ENCODE data around the gene RNLS.
A peak's percentile ranks its signal among the peaks of the same experiment; 100 is the strongest.

The RNLS gene

GRCh38 chr10:88428976-88429375 lies 154.1 kb downstream of the RNLS start:
- Mint-ChIP-seq H3K27me3 (ENCODE audit: low read depth) (no peaks in the 10 kb centered on the region), H3K36me3 (ENCODE audit: low read depth) (no peaks in the 10 kb centered on the region), H3K27ac (no peak overlapping the region), H3K9me3 (peaks cover 12% of the 10 kb centered on the region), H3K4me1 (peaks cover 11% of the 10 kb centered on the region), H3K4me3 (no peak overlapping the region)
- no peak for TF ChIP-seq CTCF (IDR thresholded peaks at IDR 0.05; ENCODE audit: unreplicated experiment in 3 of 3)

GRCh38 chr10:88428442-88428841 lies 154.7 kb downstream of the RNLS start:
- TF ChIP-seq CTCF (IDR thresholded peaks at IDR 0.05; ENCODE audit: unreplicated experiment in 3 of 3), result no peak
- H3K9me3 Mint-ChIP-seq, result peaks cover 12% of the 10 kb centered on the region
- H3K27me3 Mint-ChIP-seq (ENCODE audit: low read depth), result no peaks in the 10 kb centered on the region
- H3K4me3 Mint-ChIP-seq, result no peak overlapping the region
- H3K4me1 Mint-ChIP-seq, result peaks cover 11% of the 10 kb centered on the region
- no peaks in the 10 kb centered on the region for H3K36me3 Mint-ChIP-seq (ENCODE audit: low read depth)
- peak overlapping the region in 1 of 3 experiments; percentile 70 for H3K27ac Mint-ChIP-seq

GRCh38 chr10:88427024-88427423 lies 156.1 kb downstream of the RNLS start:
- no peak overlapping the region for H3K4me3 Mint-ChIP-seq
- H3K4me1 Mint-ChIP-seq, result peaks cover 11% of the 10 kb centered on the region
- no peak overlapping the region for H3K27ac Mint-ChIP-seq
- H3K36me3 Mint-ChIP-seq (ENCODE audit: low read depth), result no peaks in the 10 kb centered on the region
- TF ChIP-seq CTCF (IDR thresholded peaks at IDR 0.05; ENCODE audit: unreplicated experiment in 3 of 3), result no peak
- peaks cover 7% of the 10 kb centered on the region for H3K9me3 Mint-ChIP-seq
- no peaks in the 10 kb centered on the region for H3K27me3 Mint-ChIP-seq (ENCODE audit: low read depth)

DNA sequence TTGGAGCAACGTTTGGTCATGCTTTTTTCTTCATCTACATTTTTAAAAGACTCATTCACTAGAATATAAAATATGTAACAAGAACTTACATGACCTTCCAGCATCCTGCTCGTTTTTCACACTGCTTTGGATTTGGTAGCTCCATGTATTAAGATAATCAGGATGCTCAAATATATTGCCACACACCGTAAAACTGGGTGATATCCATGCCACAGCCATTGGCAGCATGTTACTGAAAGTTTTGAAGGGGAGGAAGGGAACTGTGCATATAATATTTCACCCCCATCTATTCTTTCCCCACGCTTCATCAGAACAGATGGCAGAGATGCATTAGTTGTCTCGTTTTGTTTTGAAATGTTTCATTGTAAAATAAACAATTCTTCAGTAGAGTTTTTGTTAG lies 158.2 kb downstream of the RNLS start:
- Mint-ChIP-seq H3K27ac (no peak overlapping the region), H3K9me3 (no peaks in the 10 kb centered on the region), H3K4me1 (peaks cover 11% of the 10 kb centered on the region), H3K4me3 (no peak overlapping the region), H3K36me3 (ENCODE audit: low read depth) (no peaks in the 10 kb centered on the region), H3K27me3 (ENCODE audit: low read depth) (no peaks in the 10 kb centered on the region)
- no peak for TF ChIP-seq CTCF (IDR thresholded peaks at IDR 0.05; ENCODE audit: unreplicated experiment in 3 of 3)

- no peak for TF ChIP-seq CTCF (IDR thresholded peaks at IDR 0.05; ENCODE audit: unreplicated experiment in 3 of 3)
- H3K27me3 Mint-ChIP-seq (ENCODE audit: low read depth), result no peaks in the 10 kb centered on the region
- no peaks in the 10 kb centered on the region for H3K36me3 Mint-ChIP-seq (ENCODE audit: low read depth)
- H3K4me1 Mint-ChIP-seq, result peaks cover 11% of the 10 kb centered on the region
- H3K4me3 Mint-ChIP-seq, result no peak overlapping the region
- H3K27ac Mint-ChIP-seq, result no peak overlapping the region
- no peaks in the 10 kb centered on the region for H3K9me3 Mint-ChIP-seq
Measured at GRCh38 chr10:88423732-88424131, 159.4 kb downstream of the RNLS start.

DNA sequence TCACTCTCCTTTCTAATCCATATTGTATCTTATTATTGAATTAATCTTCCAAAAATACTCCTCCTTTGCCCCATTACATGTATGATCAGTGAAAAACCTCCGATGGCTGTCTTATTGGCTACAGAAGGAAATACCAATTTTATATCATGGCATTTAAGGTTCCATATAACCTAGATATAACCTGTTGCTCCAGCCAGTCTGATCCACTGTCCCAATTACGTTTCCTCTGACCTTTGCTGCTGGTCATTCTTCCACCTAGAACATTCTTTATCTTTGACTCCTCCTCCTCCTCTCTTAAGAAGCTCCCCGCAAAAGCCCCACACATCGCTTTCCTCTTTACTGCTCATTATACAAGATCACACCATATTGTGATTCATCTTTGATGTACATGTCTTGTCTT lies 161.5 kb downstream of the RNLS start:
- Mint-ChIP-seq H3K4me3 (no peak overlapping the region), H3K4me1 (peaks cover 11% of the 10 kb centered on the region), H3K27me3 (ENCODE audit: low read depth) (no peaks in the 10 kb centered on the region), H3K36me3 (ENCODE audit: low read depth) (no peaks in the 10 kb centered on the region), H3K9me3 (no peaks in the 10 kb centered on the region), H3K27ac (no peak overlapping the region)
- TF ChIP-seq CTCF (IDR thresholded peaks at IDR 0.05; ENCODE audit: unreplicated experiment in 3 of 3), result no peak

Data from nephron (organoid).